K562 (cell line): ENCODE data around the gene PTPRE. TPM values are rescaled to one million over a fixed set of nuclear protein-coding genes. Genes with fewer than 3 reads are reported as not detected.

Experiments used
- ARID1B ChIP-seq: fragments of 450-650 bp; IDR thresholded peaks from 2 replicates; pipeline ENCODE4 v1.6.1; 2016; ENCODE audit warnings: antibody characterized with exemption, mild to moderate bottlenecking, inconsistent platforms
- BMI1 ChIP-seq: fragments of 150-350 bp; IDR thresholded peaks from 2 replicates; pipeline ENCODE4 v1.6.1; 2014; ENCODE audit warnings: low read length
- ETV1 ChIP-seq: fragments of 450-650 bp; conservative IDR thresholded peaks from 2 replicates; pipeline ENCODE4 v1.6.1; 2016; ENCODE audit warnings: missing genetic modification characterization, control low read depth, low read depth, missing compliant biosample characterization
- ETV6 ChIP-seq, 3 experiments: fragments of 150-350 bp in 1 of 3; sonication (generic) in 1 of 3; formaldehyde crosslinking in 1 of 3; IDR thresholded peaks; 2 replicates each; pipeline versions ENCODE4 v1.6.1 to v1.8.0; 2014 to 2022; ENCODE audit warnings: borderline replicate concordance in 2 of 3, low read depth in 2 of 3, antibody characterized with exemption in 1 of 3, low read length in 1 of 3, mild to moderate bottlenecking in 1 of 3, missing genetic modification reagents in 1 of 3
- FOXJ2 ChIP-seq: fragments of 200-800 bp; sonication (Bioruptor generic); IDR thresholded peaks from 2 replicates; pipeline ENCODE4 v1.6.1; 2016; ENCODE audit warnings: missing genetic modification characterization, missing compliant biosample characterization
- IRF2 ChIP-seq: sonication (generic); formaldehyde crosslinking; IDR thresholded peaks from 2 replicates; pipeline ENCODE4 v1.8.1; 2022; ENCODE audit warnings: mild to moderate bottlenecking, missing genetic modification reagents
- MTA3 ChIP-seq: fragments of 450-650 bp; formaldehyde crosslinking; IDR thresholded peaks from 2 replicates; pipeline ENCODE4 v1.6.1; 2017; ENCODE audit warnings: mild to moderate bottlenecking, borderline replicate concordance
- PHF21A ChIP-seq: fragments of 450-650 bp; IDR thresholded peaks from 2 replicates; pipeline ENCODE4 v1.6.1; 2017; ENCODE audit warnings: low read depth, borderline replicate concordance
- ZC3H11A ChIP-seq: IDR thresholded peaks from 2 replicates; pipeline ENCODE4 v1.6.1; 2012; ENCODE audit warnings: low read depth, low read length, improper control_type of control experiment
- ZNF561 ChIP-seq: fragments of 450-650 bp; formaldehyde crosslinking; conservative IDR thresholded peaks from 2 replicates; pipeline ENCODE4 v1.4.0; 2020; ENCODE audit warnings: mild to moderate bottlenecking, moderate library complexity
- ZSCAN32 ChIP-seq: fragments of 450-650 bp; formaldehyde crosslinking; IDR thresholded peaks from 2 replicates; pipeline ENCODE4 v1.4.0; 2020; ENCODE audit warnings: mild to moderate bottlenecking, moderate library complexity
- polyA plus RNA-seq, 8 experiments: library from polyadenylated mRNA; depleted of rRNA in 4 of 8; stranded (reverse) in 5 of 8; unstranded in 3 of 8; fragments of >200 nt; fragmentation: Nextera tagmentation in 2 of 8; fragmentation: Illumina TruSeq in 1 of 8; extraction: Ambion mirVana in 2 of 8; extraction: Trizol in 1 of 8; gene quantifications; 2 replicates each; pipeline versions ENCODE4 v1.2.1 to v1.2.3, GENCODE V29; 2011 to 2014; ENCODE audit warnings: inconsistent platforms in 1 of 8, missing spikeins in 1 of 8
- total RNA-seq, 7 experiments: library from RNA; depleted of rRNA in 6 of 7; stranded (reverse); fragments of >200 nt in 6 of 7; fragmentation: Illumina TruSeq in 2 of 7; extraction: Trizol in 2 of 7; gene quantifications; 2 replicates each; pipeline versions ENCODE4 v1.2.1 to v1.2.3, GENCODE V29; 2011 to 2021; ENCODE audit warnings: low replicate concordance in 1 of 7
- TF ChIP-seq, protein P1 (sequence below): fragments of 450-650 bp; IDR thresholded peaks from 2 replicates; pipeline ENCODE4 v1.6.1; 2016; ENCODE audit warnings: low read depth
- TF ChIP-seq, protein P2 (sequence below): fragments of 450-650 bp; formaldehyde crosslinking; IDR thresholded peaks from 2 replicates; pipeline ENCODE4 v1.4.0; 2022; ENCODE audit warnings: missing genetic modification characterization
- TF ChIP-seq, protein P3 (sequence below): IDR thresholded peaks from 2 replicates; pipeline ENCODE4 v1.6.1; 2016; ENCODE audit warnings: missing genetic modification characterization, missing compliant biosample characterization

The PTPRE gene
- total and polyA plus RNA-seq, 9 of the 15 experiments (the other 6 are each of a cell fraction or from before 2014, with no cell fraction given): 0.01 to 0.13 (median 0.04) TPM; not detected in 4

DNA sequence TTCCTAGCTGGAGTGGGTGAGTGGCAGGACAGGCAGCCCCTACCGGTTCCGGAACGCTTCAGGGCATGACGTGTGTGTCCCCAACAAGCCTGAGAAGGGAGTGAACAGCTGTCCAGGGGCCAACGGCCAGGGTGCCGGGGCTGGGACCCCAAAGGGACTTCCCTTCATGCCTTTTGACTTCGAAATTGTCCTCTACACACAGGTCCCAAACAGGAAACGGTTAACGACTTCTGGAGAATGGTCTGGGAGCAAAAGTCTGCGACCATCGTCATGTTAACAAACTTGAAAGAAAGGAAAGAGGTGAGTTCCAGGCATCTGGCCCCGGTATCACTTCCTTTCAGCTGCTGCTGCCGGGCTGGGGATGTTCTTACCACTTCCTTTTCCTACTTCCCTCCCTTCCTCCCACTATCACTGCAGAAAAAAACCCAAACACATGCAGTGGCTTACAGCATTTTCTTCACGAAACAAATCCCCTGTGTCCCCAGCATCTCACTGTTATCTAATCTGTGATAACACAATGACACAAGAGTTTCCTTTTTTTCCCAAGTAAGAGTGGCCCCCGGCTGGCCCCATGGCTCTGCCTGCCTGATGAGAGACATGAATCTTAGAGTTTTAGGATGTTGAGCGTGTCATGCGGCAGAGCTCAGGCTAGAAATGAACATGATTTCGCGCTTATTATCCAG lies 156.1 kb downstream of the PTPRE start (continued):
- TF ChIP-seq, protein P1, sequence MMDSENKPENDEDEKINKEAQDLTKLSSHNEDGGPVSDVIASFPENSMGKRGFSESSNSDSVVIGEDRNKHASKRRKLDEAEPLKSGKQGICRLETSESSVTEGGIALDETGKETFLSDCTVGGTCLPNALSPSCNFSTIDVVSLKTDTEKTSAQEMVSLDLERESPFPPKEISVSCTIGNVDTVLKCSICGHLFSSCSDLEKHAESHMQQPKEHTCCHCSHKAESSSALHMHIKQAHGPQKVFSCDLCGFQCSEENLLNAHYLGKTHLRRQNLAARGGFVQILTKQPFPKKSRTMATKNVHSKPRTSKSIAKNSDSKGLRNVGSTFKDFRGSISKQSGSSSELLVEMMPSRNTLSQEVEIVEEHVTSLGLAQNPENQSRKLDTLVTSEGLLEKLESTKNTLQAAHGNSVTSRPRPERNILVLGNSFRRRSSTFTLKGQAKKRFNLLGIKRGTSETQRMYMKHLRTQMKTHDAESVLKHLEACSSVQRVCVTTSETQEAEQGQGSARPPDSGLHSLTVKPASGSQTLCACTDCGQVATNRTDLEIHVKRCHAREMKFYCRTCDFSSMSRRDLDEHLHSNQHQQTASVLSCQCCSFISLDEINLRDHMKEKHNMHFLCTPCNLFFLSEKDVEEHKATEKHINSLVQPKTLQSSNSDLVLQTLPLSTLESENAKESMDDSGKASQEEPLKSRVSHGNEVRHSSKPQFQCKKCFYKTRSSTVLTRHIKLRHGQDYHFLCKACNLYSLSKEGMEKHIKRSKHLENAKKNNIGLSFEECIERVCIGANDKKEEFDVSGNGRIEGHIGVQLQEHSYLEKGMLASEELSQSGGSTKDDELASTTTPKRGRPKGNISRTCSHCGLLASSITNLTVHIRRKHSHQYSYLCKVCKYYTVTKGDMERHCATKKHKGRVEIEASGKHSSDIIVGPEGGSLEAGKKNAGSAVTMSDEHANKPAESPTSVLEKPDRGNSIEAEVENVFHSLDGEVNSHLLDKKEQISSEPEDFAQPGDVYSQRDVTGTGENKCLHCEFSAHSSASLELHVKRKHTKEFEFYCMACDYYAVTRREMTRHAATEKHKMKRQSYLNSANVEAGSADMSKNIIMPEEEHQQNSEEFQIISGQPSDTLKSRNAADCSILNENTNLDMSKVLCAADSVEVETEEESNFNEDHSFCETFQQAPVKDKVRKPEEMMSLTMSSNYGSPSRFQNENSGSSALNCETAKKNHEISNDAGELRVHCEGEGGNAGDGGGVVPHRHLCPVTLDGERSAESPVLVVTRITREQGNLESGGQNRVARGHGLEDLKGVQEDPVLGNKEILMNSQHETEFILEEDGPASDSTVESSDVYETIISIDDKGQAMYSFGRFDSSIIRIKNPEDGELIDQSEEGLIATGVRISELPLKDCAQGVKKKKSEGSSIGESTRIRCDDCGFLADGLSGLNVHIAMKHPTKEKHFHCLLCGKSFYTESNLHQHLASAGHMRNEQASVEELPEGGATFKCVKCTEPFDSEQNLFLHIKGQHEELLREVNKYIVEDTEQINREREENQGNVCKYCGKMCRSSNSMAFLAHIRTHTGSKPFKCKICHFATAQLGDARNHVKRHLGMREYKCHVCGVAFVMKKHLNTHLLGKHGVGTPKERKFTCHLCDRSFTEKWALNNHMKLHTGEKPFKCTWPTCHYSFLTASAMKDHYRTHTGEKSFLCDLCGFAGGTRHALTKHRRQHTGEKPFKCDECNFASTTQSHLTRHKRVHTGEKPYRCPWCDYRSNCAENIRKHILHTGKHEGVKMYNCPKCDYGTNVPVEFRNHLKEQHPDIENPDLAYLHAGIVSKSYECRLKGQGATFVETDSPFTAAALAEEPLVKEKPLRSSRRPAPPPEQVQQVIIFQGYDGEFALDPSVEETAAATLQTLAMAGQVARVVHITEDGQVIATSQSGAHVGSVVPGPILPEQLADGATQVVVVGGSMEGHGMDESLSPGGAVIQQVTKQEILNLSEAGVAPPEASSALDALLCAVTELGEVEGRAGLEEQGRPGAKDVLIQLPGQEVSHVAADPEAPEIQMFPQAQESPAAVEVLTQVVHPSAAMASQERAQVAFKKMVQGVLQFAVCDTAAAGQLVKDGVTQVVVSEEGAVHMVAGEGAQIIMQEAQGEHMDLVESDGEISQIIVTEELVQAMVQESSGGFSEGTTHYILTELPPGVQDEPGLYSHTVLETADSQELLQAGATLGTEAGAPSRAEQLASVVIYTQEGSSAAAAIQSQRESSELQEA: no peak
- TF ChIP-seq BMI1 (no peak), IRF2 (CRISPR knock-in tag) (no peak), ZSCAN32 (no peak), ETV6 (IDR thresholded peaks at IDR 0.05; ENCODE audit: borderline replicate concordance in 1 of 2, low read depth in 2 of 2, low read length in 1 of 2) (peak; percentile 49 to 91), ETV6 (CRISPR knock-in tag; IDR thresholded peaks at IDR 0.05; ENCODE audit: borderline replicate concordance) (no peak), ETV1 (tag) (0 out of 2 replicates have a peak, but pooled peaks have one; percentile 18), ARID1B (no peak), MTA3 (no peak), ZC3H11A (no peak), ZNF561 (CRISPR knock-in tag) (no peak), FOXJ2 (tag) (no peak), PHF21A (no peak)
- TF ChIP-seq, protein P2, sequence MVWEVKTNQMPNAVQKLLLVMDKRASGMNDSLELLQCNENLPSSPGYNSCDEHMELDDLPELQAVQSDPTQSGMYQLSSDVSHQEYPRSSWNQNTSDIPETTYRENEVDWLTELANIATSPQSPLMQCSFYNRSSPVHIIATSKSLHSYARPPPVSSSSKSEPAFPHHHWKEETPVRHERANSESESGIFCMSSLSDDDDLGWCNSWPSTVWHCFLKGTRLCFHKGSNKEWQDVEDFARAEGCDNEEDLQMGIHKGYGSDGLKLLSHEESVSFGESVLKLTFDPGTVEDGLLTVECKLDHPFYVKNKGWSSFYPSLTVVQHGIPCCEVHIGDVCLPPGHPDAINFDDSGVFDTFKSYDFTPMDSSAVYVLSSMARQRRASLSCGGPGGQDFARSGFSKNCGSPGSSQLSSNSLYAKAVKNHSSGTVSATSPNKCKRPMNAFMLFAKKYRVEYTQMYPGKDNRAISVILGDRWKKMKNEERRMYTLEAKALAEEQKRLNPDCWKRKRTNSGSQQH (CRISPR knock-in tag): no peak
- TF ChIP-seq, protein P3, sequence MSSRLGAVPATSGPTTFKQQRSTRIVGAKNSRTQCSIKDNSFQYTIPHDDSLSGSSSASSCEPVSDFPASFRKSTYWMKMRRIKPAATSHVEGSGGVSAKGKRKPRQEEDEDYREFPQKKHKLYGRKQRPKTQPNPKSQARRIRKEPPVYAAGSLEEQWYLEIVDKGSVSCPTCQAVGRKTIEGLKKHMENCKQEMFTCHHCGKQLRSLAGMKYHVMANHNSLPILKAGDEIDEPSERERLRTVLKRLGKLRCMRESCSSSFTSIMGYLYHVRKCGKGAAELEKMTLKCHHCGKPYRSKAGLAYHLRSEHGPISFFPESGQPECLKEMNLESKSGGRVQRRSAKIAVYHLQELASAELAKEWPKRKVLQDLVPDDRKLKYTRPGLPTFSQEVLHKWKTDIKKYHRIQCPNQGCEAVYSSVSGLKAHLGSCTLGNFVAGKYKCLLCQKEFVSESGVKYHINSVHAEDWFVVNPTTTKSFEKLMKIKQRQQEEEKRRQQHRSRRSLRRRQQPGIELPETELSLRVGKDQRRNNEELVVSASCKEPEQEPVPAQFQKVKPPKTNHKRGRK (tag): no peak
